ENCODE results near the gene HCK. TPM values are rescaled to one million over a fixed set of nuclear protein-coding genes. Genes with fewer than 3 reads are reported as not detected.

Gene HCK
- polyA plus RNA-seq, 2 of the 4 experiments (the other 2 are of a cell fraction), result 0.06 TPM; not detected in 1

DNA sequence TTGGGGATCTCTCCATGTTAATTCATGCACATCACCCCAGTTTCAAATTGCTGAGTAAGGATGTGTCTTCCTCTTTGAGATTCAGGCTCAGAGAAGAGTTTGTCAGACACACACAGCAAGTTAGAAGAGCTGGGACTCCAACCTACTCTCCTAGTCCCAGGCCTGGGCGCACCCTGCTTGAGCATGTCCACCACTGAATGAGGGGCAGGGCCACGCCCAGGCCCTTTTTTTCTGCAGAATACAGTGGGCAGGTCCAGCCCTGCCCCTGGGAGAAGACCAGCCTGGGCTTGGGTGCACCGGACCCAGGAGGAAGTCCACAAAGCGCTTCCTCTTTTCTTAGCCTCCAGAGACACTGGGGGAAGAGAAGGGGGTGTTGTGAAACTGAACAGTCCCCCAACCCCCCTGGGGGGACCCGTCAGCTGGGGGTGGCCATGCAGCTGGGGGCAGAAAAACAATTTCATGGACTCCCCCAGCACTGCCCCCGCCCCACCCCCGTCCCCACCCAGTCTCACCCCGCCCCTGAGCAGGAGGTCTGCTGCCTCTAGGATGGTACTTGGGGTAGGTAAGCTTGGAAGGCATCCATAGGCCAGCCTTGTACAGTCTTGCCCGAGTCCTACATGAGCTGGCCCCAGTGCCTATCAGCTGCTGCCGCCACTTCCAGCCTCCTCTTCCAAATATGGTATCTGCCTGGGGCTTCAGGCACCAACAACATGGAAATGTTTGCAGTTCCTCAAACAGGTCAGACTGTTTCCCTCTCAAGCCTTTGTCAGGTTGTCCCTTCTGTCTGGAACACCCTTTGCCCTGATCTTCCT is 11.7 kb upstream of the HCK start:
- no peak overlapping the region for H3K4me3 ChIP-seq
- DNase-seq (ENCODE audit: low read depth in 1 of 2, low spot score in 1 of 2) (no peak), ATAC-seq (no peak), FAIRE-seq (no peak)
- POLR2A ChIA-PET, result interaction anchor here (0.7 kb wide), 1 partner anchor 317 kb away, joined by 3 read pairs; no protein-coding TSS in a partner anchor
- peaks cover 16% of the 10 kb centered on the region; the same call in 1 of the 3 replicates for H3K4me1 ChIP-seq
- H3K4me2 ChIP-seq, result no peak overlapping the region
- H3K9me3 ChIP-seq, result no peaks in the 10 kb centered on the region
- no peak overlapping the region for H3K27ac ChIP-seq
- CTCF ChIA-PET, result interaction anchor here (0.7 to 4.9 kb wide), 6 partner anchors 9 to 509 kb away, joined by 3 to 48 read pairs (median 5); no protein-coding TSS in a partner anchor
- peak; percentile 34 for TF ChIP-seq MAFK (IDR thresholded peaks at IDR 0.05; ENCODE audit: partially characterized antibody)
- TF ChIP-seq, protein P1, sequence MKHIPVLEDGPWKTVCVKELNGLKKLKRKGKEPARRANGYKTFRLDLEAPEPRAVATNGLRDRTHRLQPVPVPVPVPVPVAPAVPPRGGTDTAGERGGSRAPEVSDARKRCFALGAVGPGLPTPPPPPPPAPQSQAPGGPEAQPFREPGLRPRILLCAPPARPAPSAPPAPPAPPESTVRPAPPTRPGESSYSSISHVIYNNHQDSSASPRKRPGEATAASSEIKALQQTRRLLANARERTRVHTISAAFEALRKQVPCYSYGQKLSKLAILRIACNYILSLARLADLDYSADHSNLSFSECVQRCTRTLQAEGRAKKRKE (CRISPR knock-in tag; IDR thresholded peaks at IDR 0.05; ENCODE audit: low read depth), result no peak
- WGBS (ENCODE audit: missing lambda C conversion rate), result 57% methylated on average over 6 of the region's 10 CpGs

DNA sequence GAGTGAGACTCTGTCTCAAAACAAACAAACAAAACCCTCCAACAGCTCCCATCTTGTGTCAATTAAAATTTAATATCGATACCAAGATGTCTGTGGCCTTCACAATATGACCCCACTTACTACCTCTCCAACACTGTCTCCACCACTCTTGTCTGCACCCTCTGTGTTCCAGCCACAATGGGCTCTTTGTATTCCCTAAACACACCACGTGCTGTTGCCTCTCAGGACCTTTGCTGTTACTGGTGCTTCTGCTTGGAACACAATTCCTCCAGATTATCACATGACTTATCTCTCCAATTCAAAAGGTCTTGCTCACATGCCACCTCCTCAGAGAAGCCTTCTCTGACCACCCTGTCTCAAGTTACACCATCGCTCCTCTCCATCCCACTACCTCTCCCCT is 6.0 kb upstream of the HCK start:
- no peak overlapping the region for H3K4me2 ChIP-seq
- H3K27ac ChIP-seq, result no peak overlapping the region
- POLR2A ChIA-PET, result no interaction called here
- DNase-seq (ENCODE audit: low read depth in 1 of 2, low spot score in 1 of 2), result no peak
- CTCF ChIA-PET, result interaction anchor here (1.6 to 1.8 kb wide), 2 partner anchors 14 to 223 kb away, joined by 4 to 6 read pairs; no protein-coding TSS in a partner anchor
- H3K4me1 ChIP-seq, result no peaks in the 10 kb centered on the region
- ATAC-seq, result no peak
- WGBS (ENCODE audit: missing lambda C conversion rate), result 53% methylated on average over 3 of the region's 3 CpGs
- FAIRE-seq, result no peak
- TF ChIP-seq HOXB5 (CRISPR knock-in tag; IDR thresholded peaks at IDR 0.05) (no peak), MYC (IDR thresholded peaks at IDR 0.05; ENCODE audit: borderline replicate concordance, low read length) (no peak), MAFK (IDR thresholded peaks at IDR 0.05; ENCODE audit: partially characterized antibody) (no peak), SREBF2 (IDR thresholded peaks at IDR 0.05) (no peak), FOSL2 (IDR thresholded peaks at IDR 0.05) (no peak), FOSL2 (CRISPR knock-in tag; IDR thresholded peaks at IDR 0.05) (no peak)
- H3K9me3 ChIP-seq, result no peaks in the 10 kb centered on the region
- H3K4me3 ChIP-seq, result no peak overlapping the region

DNA sequence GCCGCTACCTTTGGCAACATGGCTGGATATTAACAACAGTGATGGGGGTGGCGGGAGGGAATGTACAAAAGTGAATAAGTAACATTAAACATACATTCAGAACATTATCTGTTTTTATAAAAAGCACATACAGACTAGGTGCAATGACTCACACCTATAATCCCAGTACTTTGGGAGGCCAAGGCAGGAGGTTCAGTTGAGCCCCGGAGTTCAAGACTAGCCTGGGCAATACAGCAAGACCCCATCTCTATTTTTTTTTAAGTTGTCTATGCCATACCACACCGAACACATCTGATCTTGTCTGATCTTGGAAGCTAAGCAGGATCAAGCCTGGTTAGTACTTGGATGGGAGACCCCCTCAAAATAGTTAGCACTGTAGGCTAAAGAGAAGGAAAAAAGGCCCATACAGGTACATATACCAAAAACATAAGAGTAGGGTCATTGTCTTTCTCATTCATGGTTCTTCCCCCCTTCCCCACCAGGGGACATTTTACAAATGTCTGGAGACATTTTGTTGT is 1.7 kb upstream of the HCK start:
- H3K27ac ChIP-seq, result no peak overlapping the region
- ChIA-PET POLR2A (no interaction called here), CTCF (interaction anchor here (1.2 kb wide), 1 partner anchor 10 kb away, joined by 3 read pairs; no protein-coding TSS in a partner anchor)
- ATAC-seq (no peak), FAIRE-seq (no peak), DNase-seq (ENCODE audit: low read depth in 1 of 2, low spot score in 1 of 2) (no peak)
- H3K4me1 ChIP-seq, result no peaks in the 10 kb centered on the region; the same call in 2 of the 3 replicates
- no peak for TF ChIP-seq RCOR1 (IDR thresholded peaks at IDR 0.05; ENCODE audit: low read depth, low read length)
- no peak for TF ChIP-seq RNF2 (IDR thresholded peaks at IDR 0.05; ENCODE audit: borderline replicate concordance, low read depth)
- TF ChIP-seq, protein P2, sequence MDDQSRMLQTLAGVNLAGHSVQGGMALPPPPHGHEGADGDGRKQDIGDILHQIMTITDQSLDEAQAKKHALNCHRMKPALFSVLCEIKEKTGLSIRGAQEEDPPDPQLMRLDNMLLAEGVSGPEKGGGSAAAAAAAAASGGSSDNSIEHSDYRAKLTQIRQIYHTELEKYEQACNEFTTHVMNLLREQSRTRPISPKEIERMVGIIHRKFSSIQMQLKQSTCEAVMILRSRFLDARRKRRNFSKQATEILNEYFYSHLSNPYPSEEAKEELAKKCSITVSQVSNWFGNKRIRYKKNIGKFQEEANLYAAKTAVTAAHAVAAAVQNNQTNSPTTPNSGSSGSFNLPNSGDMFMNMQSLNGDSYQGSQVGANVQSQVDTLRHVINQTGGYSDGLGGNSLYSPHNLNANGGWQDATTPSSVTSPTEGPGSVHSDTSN (IDR thresholded peaks at IDR 0.05), result no peak
- TF ChIP-seq MYC (IDR thresholded peaks at IDR 0.05; ENCODE audit: borderline replicate concordance, low read length), result no peak
- TF ChIP-seq HOXB5 (CRISPR knock-in tag; IDR thresholded peaks at IDR 0.05), result no peak
- no peak for TF ChIP-seq EP300 (IDR thresholded peaks at IDR 0.05)
- no peak overlapping the region for H3K4me3 ChIP-seq
- no peak overlapping the region for H3K4me2 ChIP-seq
- no peaks in the 10 kb centered on the region for H3K9me3 ChIP-seq
- 59% methylated on average over 4 of the region's 4 CpGs for WGBS (ENCODE audit: missing lambda C conversion rate)

DNA sequence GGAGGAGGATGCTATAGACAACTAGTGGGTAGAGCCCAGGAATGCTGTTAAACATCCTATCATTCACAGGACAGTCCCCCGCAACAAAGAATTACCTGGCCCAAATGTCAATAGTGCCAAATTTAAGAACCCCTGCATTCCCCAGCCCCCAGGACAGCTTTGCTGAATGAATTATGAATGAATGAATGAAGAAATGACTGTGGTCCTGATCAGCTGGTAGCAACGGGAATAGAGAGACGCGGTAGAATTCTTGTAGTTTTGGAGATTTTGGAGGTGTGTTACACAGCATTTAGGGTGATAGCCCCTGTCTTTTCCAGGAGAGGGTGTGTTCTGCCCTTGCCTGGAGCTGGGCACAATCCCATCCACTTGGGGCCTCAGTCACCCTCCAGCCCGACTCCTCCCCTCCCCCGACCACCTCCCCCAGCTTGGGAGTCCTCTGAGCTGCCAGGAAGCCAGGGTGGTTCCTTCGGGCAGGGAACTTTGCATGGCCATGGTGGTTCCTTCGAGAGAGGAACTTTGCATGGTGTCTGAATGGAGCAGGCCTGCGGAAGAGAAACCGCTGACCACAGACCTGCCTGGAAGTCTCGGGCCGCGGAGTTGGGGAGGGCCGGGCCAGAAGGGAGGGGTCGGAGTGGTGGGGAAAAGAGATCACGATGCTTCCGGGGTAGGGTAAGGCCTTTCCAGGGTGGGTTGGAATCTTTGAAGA is 1.0 kb upstream of the HCK start:
- no peak for DNase-seq (ENCODE audit: low read depth in 1 of 2, low spot score in 1 of 2)
- Histone ChIP-seq H3K4me2 (no peak overlapping the region), H3K9me3 (no peaks in the 10 kb centered on the region), H3K4me1 (no peaks in the 10 kb centered on the region; the same call in 2 of the 3 replicates), H3K27ac (no peak overlapping the region), H3K4me3 (no peak overlapping the region)
- ChIA-PET CTCF (interaction anchor here (1.2 kb wide), 1 partner anchor 9 kb away, joined by 3 read pairs; no protein-coding TSS in a partner anchor), POLR2A (no interaction called here)
- no peak for ATAC-seq
- 68% methylated on average over 9 of the region's 17 CpGs for WGBS (ENCODE audit: missing lambda C conversion rate)
- no peak for FAIRE-seq
- TF ChIP-seq, protein P3, sequence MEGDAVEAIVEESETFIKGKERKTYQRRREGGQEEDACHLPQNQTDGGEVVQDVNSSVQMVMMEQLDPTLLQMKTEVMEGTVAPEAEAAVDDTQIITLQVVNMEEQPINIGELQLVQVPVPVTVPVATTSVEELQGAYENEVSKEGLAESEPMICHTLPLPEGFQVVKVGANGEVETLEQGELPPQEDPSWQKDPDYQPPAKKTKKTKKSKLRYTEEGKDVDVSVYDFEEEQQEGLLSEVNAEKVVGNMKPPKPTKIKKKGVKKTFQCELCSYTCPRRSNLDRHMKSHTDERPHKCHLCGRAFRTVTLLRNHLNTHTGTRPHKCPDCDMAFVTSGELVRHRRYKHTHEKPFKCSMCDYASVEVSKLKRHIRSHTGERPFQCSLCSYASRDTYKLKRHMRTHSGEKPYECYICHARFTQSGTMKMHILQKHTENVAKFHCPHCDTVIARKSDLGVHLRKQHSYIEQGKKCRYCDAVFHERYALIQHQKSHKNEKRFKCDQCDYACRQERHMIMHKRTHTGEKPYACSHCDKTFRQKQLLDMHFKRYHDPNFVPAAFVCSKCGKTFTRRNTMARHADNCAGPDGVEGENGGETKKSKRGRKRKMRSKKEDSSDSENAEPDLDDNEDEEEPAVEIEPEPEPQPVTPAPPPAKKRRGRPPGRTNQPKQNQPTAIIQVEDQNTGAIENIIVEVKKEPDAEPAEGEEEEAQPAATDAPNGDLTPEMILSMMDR (IDR thresholded peaks at IDR 0.05), result no peak
- no peak for TF ChIP-seq MYC (IDR thresholded peaks at IDR 0.05; ENCODE audit: borderline replicate concordance, low read length)
